OCI-LY3 (cell line): ENCODE data around the gene LIPE.

ENCODE experiments used
- H2AFZ ChIP-seq: fragments of 200-600, 300-600 bp; shearing (Covaris generic); 2 replicates; pipeline ENCODE4 v1.6.0; 2014; ENCODE audit warnings: antibody characterized with exemption, low read depth, low read length
- H3K27ac ChIP-seq: fragments of 200-600, 300-600 bp; sonication (generic); 2 replicates; pipeline ENCODE4 v1.5.1; 2014; ENCODE audit warnings: mild to moderate bottlenecking, low read length, moderate library complexity, mixed read lengths
- H3K27me3 ChIP-seq: fragments of 200-600, 300-600 bp; sonication (generic); 2 replicates; pipeline ENCODE4 v1.6.1; 2014; ENCODE audit warnings: low read depth, low read length, mixed read lengths
- H3K36me3 ChIP-seq: fragments of 200-600, 300-600 bp; sonication (generic); replicated peaks from 2 replicates; pipeline ENCODE3; 2014; ENCODE audit warnings: low read depth, low read length, mixed read lengths
- H3K4me1 ChIP-seq: fragments of 300-600, 200-600 bp; sonication (generic); 2 replicates; pipeline ENCODE4 v1.6.1; 2014; ENCODE audit warnings: low read length, mixed read lengths
- H3K4me2 ChIP-seq: fragments of 200-600, 300-600 bp; sonication (generic); 2 replicates; pipeline ENCODE4 v1.6.1; 2014; ENCODE audit warnings: low read length, mixed read lengths
- H3K4me3 ChIP-seq: fragments of 300-600, 200-600 bp; sonication (generic); 2 replicates; pipeline ENCODE4 v1.5.1; 2014; ENCODE audit warnings: antibody characterized with exemption, mild to moderate bottlenecking, low read length, moderate library complexity
- H3K79me2 ChIP-seq: fragments of 300-600, 200-600 bp; shearing (Covaris generic); 2 replicates; pipeline ENCODE4 v1.6.1; 2014; ENCODE audit warnings: mild to moderate bottlenecking, low read length, mixed read lengths
- H3K9ac ChIP-seq: fragments of 300-600, 200-600 bp; shearing (Covaris generic); 2 replicates; pipeline ENCODE4 v1.6.0; 2014; ENCODE audit warnings: mild to moderate bottlenecking, low read length, moderate library complexity
- H3K9me3 ChIP-seq: fragments of 200-600, 300-600 bp; shearing (Covaris generic); 2 replicates; pipeline ENCODE4 v1.6.1; 2014; ENCODE audit warnings: low read length, mixed read lengths; ENCODE audit not compliant: insufficient read depth
- H4K20me1 ChIP-seq: fragments of 200-600, 300-600 bp; sonication (generic); 2 replicates; pipeline ENCODE4 v1.6.1; 2016; ENCODE audit warnings: low read length, mixed read lengths; ENCODE audit not compliant: insufficient read depth
- EZH2phosphoT487 ChIP-seq: fragments of 200-600 bp; shearing (Covaris generic); IDR thresholded peaks from 2 replicates; pipeline ENCODE4 v1.6.1; 2018; ENCODE audit warnings: antibody characterized with exemption, mixed run types, low read depth
- TF ChIP-seq, protein P1 (sequence below): fragments of 200-600, 300-600 bp; sonication (generic); IDR thresholded peaks from 2 replicates; pipeline ENCODE4 v1.5.1; 2014; ENCODE audit warnings: antibody characterized with exemption, low read length, low read depth

The LIPE gene

DNA sequence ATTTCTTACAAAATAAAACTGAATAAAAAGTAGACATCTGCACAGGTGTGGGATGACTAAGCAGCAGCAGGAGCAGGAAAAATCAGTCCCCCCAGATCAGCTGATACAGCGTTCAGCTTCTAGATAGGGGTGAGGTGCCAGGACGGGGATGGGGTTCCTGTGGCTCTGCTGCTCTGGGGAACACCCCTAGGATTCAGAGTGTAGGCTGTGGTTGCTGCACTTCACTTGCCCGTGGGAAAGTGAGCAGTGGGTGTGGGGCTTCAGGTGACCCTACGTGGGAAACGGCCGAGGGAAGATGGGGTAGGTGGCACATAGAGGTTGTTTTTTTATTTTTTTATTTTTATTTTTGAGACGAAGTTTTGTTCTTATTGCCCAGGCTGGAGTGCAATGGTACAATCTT is 18.8 kb upstream of the LIPE start:
- no peaks in the 10 kb centered on the region for H3K79me2 ChIP-seq
- no peaks in the 10 kb centered on the region for H4K20me1 ChIP-seq
- H3K36me3 ChIP-seq, result no peaks in the 10 kb centered on the region
- H3K9ac ChIP-seq, result no peak overlapping the region
- H3K4me1 ChIP-seq, result no peaks in the 10 kb centered on the region
- H3K9me3 ChIP-seq, result no peaks in the 10 kb centered on the region
- no peak overlapping the region for H3K4me2 ChIP-seq
- H3K27me3 ChIP-seq, result peaks cover 59% of the 10 kb centered on the region
- H3K27ac ChIP-seq, result no peak overlapping the region
- no peak overlapping the region for H3K4me3 ChIP-seq
- H2AFZ ChIP-seq, result no peak overlapping the region
- TF ChIP-seq, protein P1, sequence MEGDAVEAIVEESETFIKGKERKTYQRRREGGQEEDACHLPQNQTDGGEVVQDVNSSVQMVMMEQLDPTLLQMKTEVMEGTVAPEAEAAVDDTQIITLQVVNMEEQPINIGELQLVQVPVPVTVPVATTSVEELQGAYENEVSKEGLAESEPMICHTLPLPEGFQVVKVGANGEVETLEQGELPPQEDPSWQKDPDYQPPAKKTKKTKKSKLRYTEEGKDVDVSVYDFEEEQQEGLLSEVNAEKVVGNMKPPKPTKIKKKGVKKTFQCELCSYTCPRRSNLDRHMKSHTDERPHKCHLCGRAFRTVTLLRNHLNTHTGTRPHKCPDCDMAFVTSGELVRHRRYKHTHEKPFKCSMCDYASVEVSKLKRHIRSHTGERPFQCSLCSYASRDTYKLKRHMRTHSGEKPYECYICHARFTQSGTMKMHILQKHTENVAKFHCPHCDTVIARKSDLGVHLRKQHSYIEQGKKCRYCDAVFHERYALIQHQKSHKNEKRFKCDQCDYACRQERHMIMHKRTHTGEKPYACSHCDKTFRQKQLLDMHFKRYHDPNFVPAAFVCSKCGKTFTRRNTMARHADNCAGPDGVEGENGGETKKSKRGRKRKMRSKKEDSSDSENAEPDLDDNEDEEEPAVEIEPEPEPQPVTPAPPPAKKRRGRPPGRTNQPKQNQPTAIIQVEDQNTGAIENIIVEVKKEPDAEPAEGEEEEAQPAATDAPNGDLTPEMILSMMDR, result no peak
- TF ChIP-seq EZH2phosphoT487, result no peak

DNA sequence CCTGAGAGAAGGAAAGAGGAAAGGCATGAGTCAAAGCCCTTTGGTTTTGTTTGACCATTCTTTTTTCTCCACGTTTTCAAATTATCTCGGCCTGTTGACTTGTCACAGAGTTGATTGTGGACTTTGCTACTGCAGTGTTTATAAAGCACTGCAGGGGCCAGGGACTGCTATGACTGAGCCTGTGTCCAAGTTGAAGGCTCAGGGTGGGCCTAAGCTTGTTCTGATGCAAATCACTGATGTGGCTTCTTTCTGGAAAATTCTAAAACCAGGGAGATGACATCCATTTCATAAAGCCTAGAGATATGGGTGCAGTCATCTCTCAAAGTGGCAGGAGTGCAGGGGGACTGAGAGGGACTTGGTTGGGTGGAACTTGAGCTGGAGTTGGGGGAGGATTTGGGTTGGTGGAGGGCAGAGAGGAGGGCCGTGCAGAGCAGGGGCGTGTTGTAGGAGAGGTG is 16.8 kb upstream of the LIPE start:
- H2AFZ ChIP-seq, result no peak overlapping the region
- H3K79me2 ChIP-seq, result no peaks in the 10 kb centered on the region
- H3K9me3 ChIP-seq, result no peaks in the 10 kb centered on the region
- H3K9ac ChIP-seq, result no peak overlapping the region
- no peak overlapping the region for H3K27ac ChIP-seq
- H3K4me2 ChIP-seq, result no peak overlapping the region
- no peak overlapping the region for H3K4me3 ChIP-seq
- TF ChIP-seq, protein P1, result no peak
- TF ChIP-seq EZH2phosphoT487, result no peak
- H3K27me3 ChIP-seq, result peaks cover 52% of the 10 kb centered on the region
- no peaks in the 10 kb centered on the region for H4K20me1 ChIP-seq
- H3K4me1 ChIP-seq, result no peaks in the 10 kb centered on the region
- H3K36me3 ChIP-seq, result no peaks in the 10 kb centered on the region

DNA sequence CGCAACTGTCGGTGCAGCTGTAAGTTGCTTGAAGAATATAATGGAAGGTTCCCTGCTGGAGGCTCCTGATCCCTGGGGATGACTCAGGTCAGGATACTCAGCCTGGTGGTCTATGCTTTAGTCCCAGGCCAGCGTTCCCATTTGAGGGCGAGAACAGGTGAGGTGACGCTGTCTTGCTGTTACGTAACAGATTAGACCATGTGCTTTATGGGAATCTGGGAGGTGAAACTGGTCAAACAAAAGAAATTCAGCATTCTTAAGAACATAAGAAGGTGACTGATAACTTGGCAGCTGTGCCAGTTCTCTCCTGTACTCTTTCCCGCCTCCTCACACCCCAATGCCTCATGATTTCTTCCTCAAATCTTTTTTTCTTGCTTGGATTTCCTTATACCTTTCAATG is 15.6 kb upstream of the LIPE start, which contains the start of gene CXCL17:
CXCL17 (minus strand) TSS at position 114 of the 400 bp plus-strand sequence. CDS start 114 bp downstream, outside the sequence.
- no peaks in the 10 kb centered on the region for H3K79me2 ChIP-seq
- peaks cover 44% of the 10 kb centered on the region for H3K27me3 ChIP-seq
- no peak within 1 kb of the TSS for H3K27ac ChIP-seq
- H3K4me2 ChIP-seq, result no peak within 1 kb of the TSS
- no peaks in the 10 kb centered on the region for H3K36me3 ChIP-seq
- no peak within 1 kb of the TSS for H3K9ac ChIP-seq
- no peak within 1 kb of the TSS for H2AFZ ChIP-seq
- no peaks in the 10 kb centered on the region for H3K9me3 ChIP-seq
- H3K4me1 ChIP-seq, result no peaks in the 10 kb centered on the region
- no peak within 1 kb of the TSS for H3K4me3 ChIP-seq
- H4K20me1 ChIP-seq, result no peaks in the 10 kb centered on the region
- no peak for TF ChIP-seq EZH2phosphoT487
- TF ChIP-seq, protein P1, result no peak

DNA sequence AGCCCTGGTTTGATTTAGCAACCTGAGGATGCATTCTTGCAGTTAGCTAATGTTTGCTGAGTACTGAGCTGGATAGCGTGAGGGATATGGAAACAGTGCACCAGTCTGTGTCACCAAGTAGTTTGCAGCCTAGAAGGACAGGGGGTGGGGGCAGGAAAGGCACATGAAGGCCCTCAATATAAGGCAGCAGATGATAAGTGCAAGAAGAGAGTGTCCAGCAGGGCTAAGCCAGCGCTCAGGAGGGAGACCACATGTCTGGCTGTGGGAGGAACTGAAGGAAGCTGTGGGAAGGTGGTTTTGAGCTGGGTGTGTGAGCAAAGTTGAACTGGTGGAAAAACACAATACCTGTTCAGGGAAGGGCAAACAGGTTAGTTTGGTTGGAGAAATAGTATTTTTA is 13.9 kb upstream of the LIPE start:
- Histone ChIP-seq H3K4me2 (peak overlapping the region; percentile 58; the same call in 1 of the 2 replicates), H3K27me3 (peaks cover 41% of the 10 kb centered on the region), H3K4me1 (no peaks in the 10 kb centered on the region), H3K4me3 (no peak overlapping the region), H3K27ac (no peak overlapping the region), H4K20me1 (no peaks in the 10 kb centered on the region), H3K9ac (no peak overlapping the region), H3K9me3 (no peaks in the 10 kb centered on the region), H3K79me2 (no peaks in the 10 kb centered on the region), H3K36me3 (no peaks in the 10 kb centered on the region), H2AFZ (no peak overlapping the region)
- no peak for TF ChIP-seq EZH2phosphoT487
- TF ChIP-seq, protein P1, result no peak
